SW 1271 (cell line): ENCODE measurements around the gene WNK3.
"Not testable (repeated sequence)": the region's sequence is repeated elsewhere in the genome, so short reads cannot be mapped to it uniquely, and the experiment has no call there.

Experiments
- DNase-seq, 2 experiments: peaks; one replicate each; lab custom pipeline; 2025; lab: John Stamatoyannopoulos, UW

The WNK3 gene

DNA sequence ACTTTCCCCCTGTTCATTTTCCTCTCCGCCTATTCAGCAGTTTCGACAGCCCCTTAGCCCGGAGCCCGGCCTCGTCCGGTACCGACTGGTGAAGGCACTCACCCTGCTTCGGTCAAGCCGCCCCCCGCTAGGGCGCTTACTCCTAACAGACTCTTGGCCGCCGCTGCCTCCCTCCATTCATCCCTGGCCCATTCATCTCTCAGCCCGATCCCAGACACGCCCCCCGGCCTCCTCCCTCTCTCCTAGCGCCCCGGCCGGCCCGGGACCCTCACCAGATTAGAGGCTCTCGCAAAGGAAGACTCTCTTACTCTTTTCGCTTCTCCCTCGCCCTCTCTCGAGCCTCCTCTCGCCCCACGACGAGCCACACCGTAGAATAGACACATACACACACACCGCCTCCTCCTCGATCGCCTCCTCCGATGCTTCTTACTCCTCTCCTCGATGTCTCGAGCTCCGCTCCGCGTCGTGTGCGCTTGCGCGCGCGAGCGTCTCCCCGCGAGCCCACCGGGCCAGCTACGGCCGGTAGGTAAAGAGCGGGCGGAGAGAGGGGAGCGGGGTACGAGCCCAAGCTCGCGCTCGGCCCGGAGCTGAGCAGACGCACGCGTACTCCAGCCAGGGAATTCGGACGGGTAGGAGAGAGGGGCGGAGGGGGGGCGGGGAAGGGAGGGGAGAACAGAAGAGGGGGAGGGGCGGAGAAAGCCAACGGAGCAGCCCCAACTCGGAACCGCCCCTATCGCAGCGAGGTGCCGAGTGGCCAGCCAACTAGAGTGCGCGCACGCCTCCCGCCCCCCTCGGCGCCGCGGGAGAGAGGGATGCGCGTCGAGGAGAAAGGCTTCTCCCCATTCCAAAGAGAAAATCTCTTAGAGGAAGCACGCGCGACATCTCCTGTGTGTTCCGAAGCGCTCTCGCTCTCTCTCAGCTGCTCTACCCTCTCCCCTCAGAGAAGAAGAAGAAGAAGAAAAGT, at the start of gene WNK3:
Gene WNK3 (minus strand): TSS at position 633 of the 964 bp plus-strand sequence.
- DNase-seq, result peak in 1 of 2 experiments; percentile 54

DNA sequence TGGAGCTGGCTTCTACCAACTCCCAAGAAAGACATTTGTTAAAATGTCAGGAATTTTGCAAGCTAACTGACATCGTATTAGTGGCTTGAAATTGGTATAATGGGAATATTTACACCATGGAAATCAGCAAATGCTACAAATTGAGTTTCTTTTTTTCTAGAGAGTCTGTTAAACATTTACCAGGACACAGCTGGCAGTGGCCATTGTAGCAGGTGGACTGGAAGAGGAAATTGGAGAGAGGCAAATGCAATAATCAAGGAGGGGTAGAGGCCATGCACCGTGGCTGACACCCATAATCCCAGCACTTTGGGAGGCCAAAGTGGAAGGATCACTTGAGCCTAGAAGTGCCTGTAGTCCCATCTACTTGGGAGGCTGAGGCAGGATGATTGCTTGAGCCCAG, 49.4 kb upstream of the WNK3 start:
- DNase-seq, result no peak

DNA sequence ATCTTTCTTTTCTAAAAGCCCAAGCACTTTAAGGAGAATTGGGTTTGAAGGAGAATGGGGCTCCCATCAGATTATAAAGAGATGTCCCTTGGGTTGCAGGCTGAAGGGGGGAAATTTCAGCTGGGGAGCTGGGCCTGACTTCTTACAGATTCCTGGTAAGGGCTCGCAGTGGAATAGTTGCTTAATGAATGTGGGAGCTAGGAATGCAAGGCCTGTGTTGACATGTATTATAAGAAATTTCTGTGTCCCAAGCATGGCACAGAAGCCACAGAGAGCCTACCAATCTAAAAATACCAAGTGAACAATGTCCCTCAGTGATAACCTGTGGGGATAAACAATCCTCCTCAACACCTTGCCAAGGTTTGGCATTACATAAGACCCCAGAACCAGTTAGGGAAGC, 39.3 kb upstream of the WNK3 start:
- no peak for DNase-seq

DNA sequence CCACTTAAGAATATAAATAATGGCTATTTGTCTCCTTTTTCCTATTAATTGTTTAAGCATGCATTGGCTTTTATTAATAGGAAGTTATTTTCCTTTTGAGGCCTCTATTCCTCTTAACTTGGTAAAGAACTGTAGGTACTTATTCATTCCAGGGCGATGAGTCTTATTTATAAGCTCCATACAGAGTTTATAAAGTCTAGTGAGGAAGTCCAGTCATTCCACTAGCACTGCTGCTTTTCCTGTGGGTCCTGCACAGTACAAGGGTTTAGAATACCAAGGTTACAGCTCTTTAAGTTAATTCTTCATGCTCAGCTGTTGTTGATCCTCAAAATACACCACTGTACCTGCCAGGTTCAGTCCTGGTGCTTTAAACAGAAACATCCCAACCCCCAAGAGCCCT, 28.5 kb upstream of the WNK3 start:
- DNase-seq, result no peak

DNA sequence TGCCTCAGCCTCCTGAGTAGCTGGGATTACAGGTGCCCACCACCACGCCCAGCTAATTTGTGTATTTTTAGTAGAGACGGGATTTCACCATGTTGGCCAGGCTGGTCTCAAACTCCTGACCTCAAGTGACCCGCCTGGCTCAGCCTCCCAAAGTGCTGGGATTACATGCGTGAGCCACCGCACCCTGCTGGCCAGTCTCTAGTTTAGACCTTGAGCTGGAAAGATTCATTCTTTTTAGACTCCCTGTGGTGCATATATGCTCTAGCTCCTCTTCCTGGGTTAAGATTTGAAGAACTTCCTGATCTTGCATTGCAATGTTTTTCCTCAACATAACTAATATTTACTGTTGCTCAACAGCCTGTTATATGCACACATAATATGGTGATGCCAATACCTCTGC, 26.8 kb upstream of the WNK3 start:
- not testable (repeated sequence) for DNase-seq

DNA sequence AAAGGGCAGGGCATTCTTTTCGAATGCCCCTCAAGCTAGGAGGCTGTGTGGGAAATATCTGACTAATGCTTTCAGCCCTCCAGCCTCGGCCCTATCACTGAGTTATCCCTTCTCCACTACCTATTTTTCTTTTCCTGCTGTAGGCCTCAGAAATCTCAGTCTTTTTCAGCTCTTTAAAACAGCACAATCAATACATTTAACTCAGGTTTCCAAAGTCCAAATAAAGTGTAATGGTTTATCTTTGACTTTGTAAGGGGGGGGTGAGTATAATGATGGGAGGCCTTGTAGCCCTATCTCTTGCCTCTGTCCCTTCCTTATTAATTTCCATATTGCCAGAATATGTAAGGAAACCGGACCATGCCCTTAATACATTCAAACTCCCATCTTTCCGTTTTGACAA, 1.6 kb upstream of the WNK3 start:
- DNase-seq, result no peak

DNA sequence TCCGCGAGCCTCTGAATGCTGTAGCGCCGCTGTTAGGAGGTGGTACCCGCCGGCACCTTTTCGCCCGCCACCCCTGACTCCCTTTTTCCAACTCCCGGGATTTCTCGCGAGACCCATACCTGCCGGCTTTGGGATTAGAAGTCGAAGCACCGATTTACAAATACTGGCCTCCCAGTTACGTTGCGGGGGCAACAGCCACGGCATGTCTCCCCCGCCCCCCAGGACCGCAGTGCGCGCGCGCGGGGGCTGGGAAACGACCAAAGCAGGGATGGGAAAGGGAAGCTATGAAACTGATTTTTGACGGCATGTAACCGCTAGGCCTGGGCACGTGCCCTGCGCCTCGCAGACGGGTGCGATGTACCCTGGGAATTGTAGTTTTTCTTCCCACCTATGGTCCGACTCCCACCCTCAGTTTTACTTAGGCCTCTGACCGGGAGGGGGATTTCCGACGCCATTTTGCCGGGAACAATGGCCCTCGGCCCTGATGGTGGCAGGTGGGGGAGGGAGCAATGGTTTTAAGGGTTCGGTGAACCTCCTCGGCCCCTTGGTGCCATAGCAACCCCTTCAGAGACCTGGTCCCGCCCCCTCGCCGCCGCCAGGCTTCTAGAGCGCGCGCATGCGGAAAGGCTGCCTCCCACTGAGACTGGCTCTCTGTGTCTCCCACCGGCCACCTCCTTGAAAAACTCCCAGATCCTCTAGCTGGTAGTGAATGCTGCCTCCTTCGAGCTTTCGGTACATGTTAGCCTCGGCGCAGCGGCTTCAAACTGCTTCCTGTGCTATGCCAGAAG, 772 bp upstream of the WNK3 start:
- peak in 1 of 2 experiments; percentile 18 for DNase-seq

DNA sequence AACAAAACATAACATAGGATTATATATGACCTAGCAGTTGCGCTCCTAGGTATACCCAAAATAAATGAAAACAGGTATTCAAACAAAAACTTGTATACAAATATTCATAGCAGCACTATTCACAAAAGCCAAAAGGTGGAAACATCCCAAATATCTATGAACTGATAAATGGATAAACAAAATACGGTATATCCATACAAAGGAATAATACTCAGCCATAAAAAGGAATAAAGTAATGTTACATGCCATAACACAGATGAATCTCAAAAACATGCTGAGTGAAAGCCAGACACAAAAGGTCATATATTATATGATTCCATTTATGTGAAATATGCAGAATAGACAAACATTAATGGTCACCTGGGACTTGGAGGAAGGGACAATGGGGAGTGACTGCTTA, 5.2 kb downstream of the WNK3 start:
- no peak for DNase-seq

DNA sequence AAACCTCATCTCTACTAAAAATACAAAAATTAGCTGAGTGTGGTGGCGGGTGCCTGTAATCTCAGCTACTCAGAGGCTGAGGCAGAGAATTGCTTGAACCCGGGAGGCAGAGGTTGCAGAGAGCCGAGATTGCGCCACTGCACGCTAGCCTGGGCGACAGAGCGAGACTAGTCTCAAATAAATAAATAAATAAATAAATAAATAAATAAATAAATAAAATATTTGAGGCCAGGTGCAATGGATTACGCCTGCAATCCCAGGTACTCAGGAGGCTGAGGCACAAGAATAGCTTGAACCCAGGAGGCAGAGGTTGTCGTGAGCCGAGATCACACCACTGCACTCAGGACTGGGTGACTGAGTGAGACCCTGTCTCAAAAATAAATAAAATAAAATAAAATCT, 20.5 kb downstream of the WNK3 start:
- not testable (repeated sequence) for DNase-seq

DNA sequence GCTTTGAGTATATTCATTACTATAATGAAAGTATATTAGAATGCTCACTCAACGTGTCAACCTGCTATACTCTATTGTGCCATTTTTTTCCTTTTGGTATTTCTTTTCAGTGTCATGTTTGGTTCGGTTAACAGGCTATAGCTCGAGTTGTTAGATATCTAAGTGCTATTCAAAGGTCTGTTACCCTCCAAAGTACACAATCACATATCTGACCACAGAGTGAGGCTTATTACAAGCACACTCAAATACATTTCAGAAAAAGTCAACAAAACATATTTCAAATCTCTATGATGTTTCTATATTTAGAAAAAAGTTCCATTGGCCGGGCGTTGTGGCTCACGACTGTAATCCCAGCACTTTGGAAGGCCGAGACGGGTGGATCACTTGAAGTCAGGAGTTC, 32.8 kb downstream of the WNK3 start:
- DNase-seq, result no peak

DNA sequence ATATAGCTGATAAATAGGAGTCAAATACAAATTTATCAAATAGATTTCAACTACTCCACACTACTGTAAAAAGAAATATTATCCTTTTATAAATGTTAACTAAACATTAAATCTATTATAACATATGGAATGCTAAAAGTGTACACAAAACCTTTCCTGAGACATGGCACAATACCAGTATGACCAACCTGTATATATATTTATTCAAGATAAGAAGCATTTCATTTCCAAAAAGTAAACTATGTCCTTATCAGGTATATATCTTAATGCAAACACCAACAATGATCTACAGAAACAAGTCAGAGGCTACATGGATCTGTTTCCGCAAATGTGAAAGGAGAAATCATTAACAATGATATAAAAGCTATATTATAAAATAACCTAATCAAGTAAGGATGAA, 37.8 kb downstream of the WNK3 start:
- no peak for DNase-seq

DNA sequence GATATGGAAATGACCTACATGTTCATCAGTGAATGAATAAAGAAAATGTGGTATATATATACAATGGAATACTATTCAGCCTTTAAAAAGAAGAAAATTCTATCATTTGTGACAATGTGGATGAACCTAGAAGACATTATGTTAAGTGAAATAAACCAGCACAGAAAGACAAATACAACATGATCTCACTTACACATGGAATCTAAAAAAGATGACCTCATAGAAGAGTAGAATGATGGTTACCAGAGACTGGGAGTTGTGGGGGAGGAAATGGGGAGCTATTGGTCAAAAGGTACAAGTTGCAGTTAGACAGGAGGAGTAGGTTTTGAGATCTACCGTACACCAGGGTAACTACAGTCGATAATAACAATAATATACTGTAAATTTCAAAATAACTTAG, 51.5 kb downstream of the WNK3 start:
- no peak for DNase-seq

DNA sequence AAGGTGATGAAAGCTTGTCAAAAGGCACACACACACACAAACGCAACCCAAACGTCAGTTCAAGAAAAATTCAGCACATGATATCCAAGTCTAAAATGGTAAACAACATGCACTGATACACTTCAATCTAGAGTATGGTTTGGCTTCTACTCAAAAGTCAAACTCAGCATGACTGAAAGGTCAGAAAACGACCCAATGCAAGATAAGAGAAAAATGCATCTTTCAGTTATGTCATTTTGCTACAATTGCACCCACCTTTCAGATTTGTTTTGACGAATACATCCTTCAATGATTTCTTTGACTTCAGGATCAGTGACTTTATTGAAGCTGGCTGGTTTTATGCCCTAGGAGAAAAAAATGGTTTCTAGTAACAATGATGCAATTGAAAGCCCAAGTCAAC, 56.3 kb downstream of the WNK3 start:
- no peak for DNase-seq

DNA sequence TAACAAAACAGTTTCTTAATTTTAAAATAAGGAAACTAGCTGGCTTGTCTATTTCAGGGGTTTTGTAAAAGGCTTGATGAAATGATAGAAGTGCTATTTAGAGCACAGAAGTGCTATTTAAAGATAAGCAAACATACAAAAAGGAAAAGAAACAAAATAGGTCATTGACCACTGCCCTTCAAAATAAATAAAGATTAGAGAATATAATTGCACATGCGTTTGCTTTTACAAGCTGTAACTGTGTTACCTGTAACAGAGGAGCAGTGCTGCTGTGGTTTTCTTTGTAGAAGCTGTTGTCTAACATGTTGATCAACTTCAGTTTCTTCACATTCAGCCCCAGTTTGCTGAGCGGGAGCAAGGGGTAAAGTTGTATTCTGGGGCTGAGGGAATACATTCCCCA, 63.5 kb downstream of the WNK3 start:
- DNase-seq, result no peak

DNA sequence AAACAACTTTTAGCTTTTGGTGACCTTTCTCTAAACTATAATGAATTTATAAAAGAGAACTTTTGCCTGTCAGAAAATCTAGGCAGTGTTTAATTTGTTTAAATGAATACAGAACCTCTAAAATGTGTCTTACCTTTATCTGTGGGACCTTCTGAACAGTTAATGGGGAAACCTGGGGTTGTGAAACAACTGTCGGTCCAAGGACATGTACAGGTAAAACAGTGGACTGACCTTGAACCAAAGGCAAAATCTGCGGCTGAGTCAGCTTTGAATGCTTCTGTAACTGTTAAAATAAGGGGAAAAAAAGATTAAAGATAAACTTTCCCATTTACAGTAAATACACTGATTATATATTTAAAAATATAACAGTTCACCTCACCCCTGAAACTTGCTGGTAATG, 65.1 kb downstream of the WNK3 start:
- DNase-seq, result no peak

DNA sequence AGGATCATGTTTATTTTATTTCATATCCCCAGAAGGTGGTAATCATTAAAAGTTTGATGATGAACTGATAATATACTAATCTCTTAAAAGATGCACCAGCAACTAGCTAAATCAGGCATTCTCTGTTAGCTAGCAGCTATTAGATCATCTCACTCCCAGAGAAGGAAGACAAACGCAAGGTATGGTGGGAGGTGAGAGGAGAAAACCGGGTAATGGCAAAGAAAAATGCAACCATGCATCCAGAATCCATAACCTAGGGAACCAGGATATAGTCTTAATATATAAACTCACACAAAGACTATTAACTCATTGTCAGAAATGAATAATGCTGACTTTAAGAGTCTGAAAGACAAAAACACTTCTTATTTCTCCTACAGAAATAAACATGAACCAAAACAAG, 66.1 kb downstream of the WNK3 start:
- DNase-seq, result no peak

DNA sequence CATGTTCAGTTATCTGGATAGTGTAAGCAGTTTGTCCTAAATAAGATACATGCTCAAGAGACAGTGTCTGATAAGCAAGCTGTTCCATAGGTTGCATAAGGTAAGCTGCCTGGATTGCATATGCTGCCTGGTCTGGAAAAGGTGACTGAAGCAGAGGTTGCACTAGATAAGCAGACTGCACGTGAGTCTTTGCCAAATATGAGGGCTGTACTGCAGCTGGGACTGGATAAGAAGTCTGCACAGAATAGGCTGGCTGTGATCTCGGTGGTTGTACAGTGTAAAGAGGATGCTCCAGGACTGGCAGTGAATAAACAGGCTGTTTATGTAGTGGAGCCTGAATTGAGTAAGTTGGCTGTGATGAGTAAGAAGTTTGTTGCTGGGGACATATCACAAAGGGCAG, 68.9 kb downstream of the WNK3 start:
- no peak for DNase-seq

DNA sequence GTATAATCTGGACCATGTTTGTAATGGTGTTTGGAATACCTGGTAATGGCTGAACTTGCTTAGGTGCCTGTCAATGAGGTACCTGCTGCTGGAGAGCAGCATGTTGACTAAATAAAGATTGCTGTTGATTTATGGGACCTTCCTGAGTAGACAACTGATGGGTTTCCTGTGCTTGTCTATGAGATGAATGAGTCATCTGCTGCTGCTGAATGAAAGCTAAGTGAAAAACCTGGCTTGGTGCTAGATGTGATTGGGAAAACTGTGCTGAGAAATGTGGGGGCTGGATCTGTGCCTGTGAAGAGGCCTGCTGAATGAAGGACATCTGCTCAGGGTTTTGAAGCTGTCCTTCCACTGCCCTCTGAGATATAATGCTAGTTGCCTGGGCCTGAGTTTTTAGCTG, 69.6 kb downstream of the WNK3 start:
- no peak for DNase-seq

DNA sequence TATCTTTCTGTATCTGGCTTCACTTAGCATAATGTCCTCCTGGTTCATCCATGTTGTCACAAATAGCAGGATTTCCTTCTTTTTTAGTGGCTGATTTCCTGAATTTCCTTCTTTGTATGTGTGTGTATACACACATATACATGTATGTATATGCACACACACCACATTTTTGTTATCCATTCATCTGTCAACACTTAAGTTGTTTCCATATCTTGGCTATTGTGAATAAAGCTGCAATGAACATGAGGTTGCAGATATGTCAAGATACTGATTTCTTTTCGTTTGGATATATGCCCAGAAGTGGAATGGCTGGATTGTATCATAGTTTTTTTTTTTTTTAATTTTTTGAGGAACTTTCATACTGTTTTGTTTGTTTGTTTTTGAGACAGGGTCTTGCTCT, 76.2 kb downstream of the WNK3 start:
- DNase-seq, result no peak

DNA sequence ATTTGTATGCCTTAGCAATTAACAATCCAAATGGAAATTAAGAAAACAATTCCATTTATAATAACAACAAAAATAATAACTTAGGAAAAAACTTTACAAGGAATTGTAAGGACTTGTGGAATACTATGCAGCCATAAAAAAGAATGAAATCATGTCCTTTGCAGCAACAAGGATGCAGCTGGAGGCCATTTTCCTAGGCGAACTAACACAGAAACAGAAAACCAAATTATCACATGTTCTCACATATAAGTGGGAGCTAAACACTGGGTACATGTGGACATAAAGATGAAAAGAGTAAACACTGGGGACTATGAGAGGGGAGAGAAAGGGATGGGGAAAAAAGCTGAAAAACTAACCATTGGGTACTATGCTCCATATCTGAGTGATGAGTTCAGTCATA, 77.4 kb downstream of the WNK3 start:
- DNase-seq, result no peak

DNA sequence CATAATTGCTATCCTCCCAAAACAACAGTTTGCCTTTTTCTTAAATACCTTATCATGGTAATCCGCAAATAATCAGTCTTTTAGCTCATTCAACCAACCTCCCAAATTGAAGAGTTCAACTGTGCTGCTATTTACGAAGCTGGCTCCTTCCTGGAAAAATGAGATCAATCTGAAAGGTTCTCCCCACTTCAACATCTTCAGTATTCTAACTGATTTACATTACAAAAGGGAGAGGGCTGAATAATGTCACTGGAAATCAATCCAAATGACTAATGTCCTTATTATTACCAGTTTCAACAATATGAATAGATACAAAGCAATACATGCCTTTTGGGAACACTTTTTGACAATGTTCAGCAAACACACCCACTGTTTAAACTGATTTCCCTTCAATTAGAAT, 86.2 kb downstream of the WNK3 start:
- DNase-seq, result no peak

DNA sequence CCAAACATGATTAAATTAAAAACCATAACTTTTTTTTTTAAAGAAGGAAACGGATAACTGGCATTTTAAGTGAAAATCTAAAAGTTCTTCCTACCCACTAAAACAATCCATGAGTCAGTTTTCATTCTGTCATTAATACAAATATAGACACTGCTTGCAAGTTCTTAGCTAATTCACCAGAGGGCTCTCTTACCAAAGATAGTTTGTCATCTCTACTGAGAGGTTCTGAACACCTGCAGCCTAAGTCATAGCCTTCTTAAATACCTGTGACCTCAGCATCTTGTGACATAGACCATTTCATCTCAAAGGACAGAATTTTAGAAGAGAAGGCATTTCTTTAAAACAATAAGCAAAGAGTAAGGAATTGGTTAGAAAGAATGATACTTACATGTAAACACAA, 109.5 kb downstream of the WNK3 start:
- peak in 1 of 2 experiments; percentile 1 for DNase-seq

DNA sequence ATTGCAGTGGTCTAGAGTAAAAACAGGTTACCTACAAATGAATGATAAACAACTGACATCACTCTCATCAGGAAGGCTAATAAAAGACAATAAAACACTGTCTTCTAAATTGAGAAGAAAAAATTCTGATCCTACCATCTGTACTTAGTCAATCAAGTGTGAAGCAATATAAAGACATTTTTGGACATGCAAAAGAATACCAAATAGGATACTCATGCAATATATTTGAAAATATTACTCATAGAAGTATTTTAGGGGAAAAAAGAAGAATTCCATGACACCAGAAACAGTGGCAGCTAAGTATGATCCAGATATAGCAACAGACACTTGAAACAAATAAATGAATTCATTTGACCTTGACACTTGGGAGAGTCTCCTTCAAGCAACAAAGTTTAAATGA, 111.0 kb downstream of the WNK3 start:
- no peak for DNase-seq
